Hepatocyte (in vitro differentiated cells): ENCODE data around the gene PTPN12.

ENCODE experiments used
- EZH2phosphoT487 ChIP-seq: fragments of 200-600 bp; sonication (generic); IDR thresholded peaks from one replicate; pipeline ENCODE4 v1.6.1; 2018; ENCODE audit warnings: antibody characterized with exemption, mild to moderate bottlenecking, low read depth, moderate library complexity; ENCODE audit not compliant: unreplicated experiment, severe bottlenecking
- TF ChIP-seq, protein P1 (sequence below): fragments of 200-600 bp; sonication (generic); IDR thresholded peaks from 2 replicates; pipeline ENCODE4 v1.5.1; 2016; ENCODE audit warnings: antibody characterized with exemption, mild to moderate bottlenecking; ENCODE audit not compliant: poor library complexity

GRCh38 chr7:77516085-77516484 lies 21.0 kb upstream of the PTPN12 start:
- TF ChIP-seq, protein P1, sequence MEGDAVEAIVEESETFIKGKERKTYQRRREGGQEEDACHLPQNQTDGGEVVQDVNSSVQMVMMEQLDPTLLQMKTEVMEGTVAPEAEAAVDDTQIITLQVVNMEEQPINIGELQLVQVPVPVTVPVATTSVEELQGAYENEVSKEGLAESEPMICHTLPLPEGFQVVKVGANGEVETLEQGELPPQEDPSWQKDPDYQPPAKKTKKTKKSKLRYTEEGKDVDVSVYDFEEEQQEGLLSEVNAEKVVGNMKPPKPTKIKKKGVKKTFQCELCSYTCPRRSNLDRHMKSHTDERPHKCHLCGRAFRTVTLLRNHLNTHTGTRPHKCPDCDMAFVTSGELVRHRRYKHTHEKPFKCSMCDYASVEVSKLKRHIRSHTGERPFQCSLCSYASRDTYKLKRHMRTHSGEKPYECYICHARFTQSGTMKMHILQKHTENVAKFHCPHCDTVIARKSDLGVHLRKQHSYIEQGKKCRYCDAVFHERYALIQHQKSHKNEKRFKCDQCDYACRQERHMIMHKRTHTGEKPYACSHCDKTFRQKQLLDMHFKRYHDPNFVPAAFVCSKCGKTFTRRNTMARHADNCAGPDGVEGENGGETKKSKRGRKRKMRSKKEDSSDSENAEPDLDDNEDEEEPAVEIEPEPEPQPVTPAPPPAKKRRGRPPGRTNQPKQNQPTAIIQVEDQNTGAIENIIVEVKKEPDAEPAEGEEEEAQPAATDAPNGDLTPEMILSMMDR = no peak
- no peak for TF ChIP-seq EZH2phosphoT487
